SU-DHL-6 (cell line): Measurements from ENCODE around the gene LIN52.

ENCODE experiments used
- H2AFZ ChIP-seq: fragments of 200-600 bp; sonication (generic); 2 replicates; pipeline ENCODE4 v1.6.1; 2014; ENCODE audit warnings: low read depth, mild to moderate bottlenecking, moderate library complexity, mixed read lengths, antibody characterized with exemption, low read length; ENCODE audit not compliant: severe bottlenecking
- H3F3A ChIP-seq: fragments of 200-600 bp; shearing (Covaris generic); 2 replicates; pipeline ENCODE4 v1.6.0; 2016; ENCODE audit warnings: antibody characterized with exemption, mild to moderate bottlenecking; ENCODE audit not compliant: insufficient read depth
- H3K27ac ChIP-seq: fragments of 200-600 bp; sonication (generic); 2 replicates; pipeline ENCODE4 v1.5.1; 2016; ENCODE audit warnings: low read depth, mild to moderate bottlenecking, low read length, moderate library complexity, mixed read lengths
- H3K27me3 ChIP-seq: fragments of 200-600 bp; sonication (generic), shearing (Covaris generic); 2 replicates; pipeline ENCODE4 v1.6.0; 2014; ENCODE audit warnings: mild to moderate bottlenecking, low read length
- H3K36me3 ChIP-seq: fragments of 200-600 bp; sonication (generic); 2 replicates; pipeline ENCODE4 v1.6.1; 2014; ENCODE audit warnings: mild to moderate bottlenecking, low read length, mixed read lengths
- H3K4me2 ChIP-seq: fragments of 300-600, 200-600 bp; shearing (Covaris generic), sonication (generic); 2 replicates; pipeline ENCODE4 v1.6.0; 2014; ENCODE audit warnings: low read length, low read depth, mild to moderate bottlenecking; ENCODE audit not compliant: poor library complexity, severe bottlenecking
- H3K4me3 ChIP-seq: fragments of 200-600 bp; sonication (generic); 2 replicates; pipeline ENCODE4 v1.5.1; 2014; ENCODE audit warnings: antibody characterized with exemption, low read length, mild to moderate bottlenecking, mixed read lengths; ENCODE audit not compliant: insufficient read depth, poor library complexity, severe bottlenecking
- H3K79me2 ChIP-seq: fragments of 200-600 bp; sonication (generic); 2 replicates; pipeline ENCODE4 v1.6.1; 2014; ENCODE audit warnings: mild to moderate bottlenecking, low read length, moderate library complexity; ENCODE audit not compliant: insufficient read depth
- H3K9ac ChIP-seq: fragments of 200-600 bp; sonication (generic); 2 replicates; pipeline ENCODE4 v1.7.0; 2014; ENCODE audit warnings: mild to moderate bottlenecking, low read length
- H3K9me2 ChIP-seq: fragments of 200-600 bp; sonication (generic); replicated peaks from 2 replicates; pipeline ENCODE4 v1.6.1; 2014; ENCODE audit warnings: low read length; ENCODE audit not compliant: insufficient read depth
- H3K9me3 ChIP-seq: fragments of 200-600 bp; sonication (generic); 2 replicates; pipeline ENCODE4 v1.6.1; 2014; ENCODE audit warnings: low read length, mixed read lengths; ENCODE audit not compliant: insufficient read depth
- H4K20me1 ChIP-seq: fragments of 200-600 bp; sonication (generic); 2 replicates; pipeline ENCODE4 v1.6.1; 2014; ENCODE audit warnings: low read depth, mild to moderate bottlenecking, antibody characterized with exemption, low read length, moderate library complexity, mixed read lengths
- CTCF ChIP-seq: fragments of 200-600 bp; sonication (generic); IDR thresholded peaks from one replicate; pipeline ENCODE4 v1.5.1; 2017; ENCODE audit warnings: antibody characterized with exemption, mild to moderate bottlenecking, low read length, moderate library complexity; ENCODE audit not compliant: insufficient read depth, poor library complexity, severe bottlenecking
- EZH2phosphoT487 ChIP-seq: fragments of 200-600 bp; sonication (generic), shearing (Covaris generic); conservative IDR thresholded peaks from 2 replicates; pipeline ENCODE4 v1.6.1; 2018; ENCODE audit warnings: mild to moderate bottlenecking, antibody characterized with exemption, low read length, moderate library complexity, mixed read lengths

Gene LIN52

GRCh38 chr14:74147571-74147970 lies 62.8 kb downstream of the LIN52 start:
- Histone ChIP-seq H3K27me3 (no peaks in the 10 kb centered on the region), H3K79me2 (no peaks in the 10 kb centered on the region), H3K36me3 (no peaks in the 10 kb centered on the region), H3K9me2 (no peaks in the 10 kb centered on the region), H3K4me3 (no peak overlapping the region), H2AFZ (no peak overlapping the region), H3K9me3 (no peaks in the 10 kb centered on the region), H3F3A (no peaks in the 10 kb centered on the region), H3K9ac (no peak overlapping the region), H3K4me2 (no peak overlapping the region), H4K20me1 (no peaks in the 10 kb centered on the region), H3K27ac (no peak overlapping the region)
- no peak for TF ChIP-seq EZH2phosphoT487
- TF ChIP-seq CTCF: no peak

- no peak for TF ChIP-seq EZH2phosphoT487
- no peak for TF ChIP-seq CTCF
Measured at GRCh38 chr14:74148705-74149104, 63.9 kb downstream of the LIN52 start.

GRCh38 chr14:74155287-74155686 lies 70.5 kb downstream of the LIN52 start:
- H3K9me2 ChIP-seq: no peaks in the 10 kb centered on the region
- no peaks in the 10 kb centered on the region for H3K36me3 ChIP-seq
- H3K4me3 ChIP-seq: no peak overlapping the region
- no peaks in the 10 kb centered on the region for H3K27me3 ChIP-seq
- H3K9me3 ChIP-seq: no peaks in the 10 kb centered on the region
- H2AFZ ChIP-seq: no peak overlapping the region
- no peaks in the 10 kb centered on the region for H3K79me2 ChIP-seq
- no peak overlapping the region for H3K9ac ChIP-seq
- H3F3A ChIP-seq: no peaks in the 10 kb centered on the region
- H4K20me1 ChIP-seq: no peaks in the 10 kb centered on the region
- no peak overlapping the region for H3K4me2 ChIP-seq
- no peak for TF ChIP-seq EZH2phosphoT487
- TF ChIP-seq CTCF: no peak
- H3K27ac ChIP-seq: no peak overlapping the region

More at GRCh38 chr14:74148705-74149104, 63.9 kb downstream of the LIN52 start:
- Histone ChIP-seq H2AFZ (no peak overlapping the region), H4K20me1 (no peaks in the 10 kb centered on the region), H3K4me3 (no peak overlapping the region), H3K36me3 (no peaks in the 10 kb centered on the region), H3K9me2 (no peaks in the 10 kb centered on the region), H3K4me2 (no peak overlapping the region), H3K27me3 (no peaks in the 10 kb centered on the region), H3K9ac (no peak overlapping the region), H3K9me3 (no peaks in the 10 kb centered on the region), H3K79me2 (no peaks in the 10 kb centered on the region), H3F3A (no peaks in the 10 kb centered on the region), H3K27ac (no peak overlapping the region)
